AG04450 (cell line): Measurements from ENCODE around the gene SRGAP3. TPM values are rescaled to one million over a fixed set of nuclear protein-coding genes. Genes with fewer than 3 reads are reported as not detected.

Source experiments
- CTCF ChIA-PET: fragments of 300-600, 350-600 bp; formaldehyde crosslinking; extraction: SDS; loops from one replicate; lab custom pipeline; 2022; ENCODE audit warnings: antibody characterized with exemption, inconsistent platforms; lab: Charles Lee
- POLR2A ChIA-PET: fragments of 350-600 bp; formaldehyde crosslinking; extraction: SDS; loops from one replicate; lab custom pipeline; 2021; ENCODE audit warnings: antibody characterized with exemption, inconsistent platforms; lab: Yijun Ruan, JAX
- DNase-seq: peaks from one replicate; pipeline ENCODE4 v3.0.0-alpha.2; 2011; ENCODE audit warnings: low read depth, low spot score
- H3K27ac ChIP-seq: one replicate; pipeline ENCODE4 v1.5.1; 2012; ENCODE audit warnings: low read depth, low read length, control low read depth
- H3K27me3 ChIP-seq: one replicate; pipeline ENCODE4 v1.6.0; 2012; ENCODE audit warnings: low read length; ENCODE audit not compliant: control insufficient read depth, insufficient read depth
- H3K4me3 ChIP-seq: 2 replicates; pipeline ENCODE4 v1.5.1; 2011; ENCODE audit warnings: mild to moderate bottlenecking, low read depth, low read length, control low read depth
- H3K9me3 ChIP-seq: 2 replicates; pipeline ENCODE4 v1.5.1; 2012; ENCODE audit warnings: low read length; ENCODE audit not compliant: control insufficient read depth, insufficient read depth
- CTCF ChIP-seq: IDR thresholded peaks from 2 replicates; pipeline ENCODE4 v1.5.1; 2011; ENCODE audit warnings: low read depth, low read length, control low read depth, inconsistent platforms
- polyA plus RNA-seq: library from polyadenylated mRNA; depleted of rRNA; stranded (reverse); fragments of >200 nt; gene quantifications from 2 replicates; pipeline ENCODE4 v1.2.3, GENCODE V29; 2011

Gene SRGAP3
- polyA plus RNA-seq, 1 experiment: 0.61 TPM

- no peaks in the 10 kb centered on the region for H3K27me3 ChIP-seq
- no peak overlapping the region for H3K27ac ChIP-seq
- no peak for TF ChIP-seq CTCF
- H3K9me3 ChIP-seq: no peaks in the 10 kb centered on the region
- ChIA-PET POLR2A (no interaction called here), CTCF (no interaction called here)
- DNase-seq: no peak
- no peak overlapping the region for H3K4me3 ChIP-seq
Observed at GRCh38 chr3:9205345-9206143, 43.9 kb downstream of the SRGAP3 start.

- H3K27me3 ChIP-seq: no peaks in the 10 kb centered on the region
- H3K4me3 ChIP-seq: no peak overlapping the region
- no peak for TF ChIP-seq CTCF
- H3K27ac ChIP-seq: no peak overlapping the region
- H3K9me3 ChIP-seq: no peaks in the 10 kb centered on the region
- POLR2A ChIA-PET: no interaction called here
- no peak for DNase-seq
- CTCF ChIA-PET: no interaction called here
Observed at GRCh38 chr3:9204253-9204992, 45.0 kb downstream of the SRGAP3 start.

GRCh38 chr3:9203317-9203716 lies 46.1 kb downstream of the SRGAP3 start:
- Histone ChIP-seq H3K27ac (no peak overlapping the region), H3K4me3 (no peak overlapping the region), H3K9me3 (no peaks in the 10 kb centered on the region), H3K27me3 (peaks cover 3% of the 10 kb centered on the region)
- ChIA-PET POLR2A (no interaction called here), CTCF (no interaction called here)
- no peak for TF ChIP-seq CTCF
- DNase-seq: no peak

- H3K27me3 ChIP-seq: peaks cover 3% of the 10 kb centered on the region
- DNase-seq: no peak
- CTCF ChIA-PET: no interaction called here
- H3K4me3 ChIP-seq: no peak overlapping the region
- no peak for TF ChIP-seq CTCF
- POLR2A ChIA-PET: no interaction called here
- H3K27ac ChIP-seq: no peak overlapping the region
- H3K9me3 ChIP-seq: no peaks in the 10 kb centered on the region
Observed at GRCh38 chr3:9202546-9202945, 46.9 kb downstream of the SRGAP3 start.

GRCh38 chr3:9201955-9202354 lies 47.5 kb downstream of the SRGAP3 start:
- POLR2A ChIA-PET: no interaction called here
- Histone ChIP-seq H3K27me3 (peaks cover 3% of the 10 kb centered on the region), H3K27ac (no peak overlapping the region), H3K9me3 (no peaks in the 10 kb centered on the region), H3K4me3 (no peak overlapping the region)
- DNase-seq: no peak
- CTCF ChIA-PET: no interaction called here
- no peak for TF ChIP-seq CTCF
